HG03095 (cell line): ENCODE results near the gene TMEM234.

Source experiments
- ATAC-seq: cut with Tn5 transposase; IDR thresholded peaks from one replicate; pipeline ENCODE4 v1.9.1; 2021; ENCODE audit warnings: moderate library complexity; ENCODE audit not compliant: unreplicated experiment

The TMEM234 gene

GRCh38 chr1:32201011-32201855 is 20.9 kb downstream of the TMEM234 start:
- no peak for ATAC-seq

GRCh38 chr1:32200226-32201010 is 21.7 kb downstream of the TMEM234 start, which contains the start of gene CCDC28B:
CCDC28B (plus strand) TSS chr1:32200595; CDS start chr1:32201936, 1,341 bp downstream.
- no peak for ATAC-seq

GRCh38 chr1:32199717-32200072 is 22.5 kb downstream of the TMEM234 start:
- ATAC-seq: no peak

- ATAC-seq: no peak
Observed at GRCh38 chr1:32199043-32199716, 23.0 kb downstream of the TMEM234 start.

GRCh38 chr1:32198237-32199042 is 23.7 kb downstream of the TMEM234 start:
- no peak for ATAC-seq

- ATAC-seq: no peak
Observed at GRCh38 chr1:32197837-32198236, 24.3 kb downstream of the TMEM234 start.

GRCh38 chr1:32197074-32197473 is 25.1 kb downstream of the TMEM234 start:
- ATAC-seq: no peak

- no peak for ATAC-seq
Observed at GRCh38 chr1:32195972-32196823, 26.0 kb downstream of the TMEM234 start.

GRCh38 chr1:32195531-32195930 is 26.6 kb downstream of the TMEM234 start:
- no peak for ATAC-seq

- no peak for ATAC-seq
Observed at GRCh38 chr1:32194984-32195383, 27.2 kb downstream of the TMEM234 start.

GRCh38 chr1:32192220-32192948 is 29.8 kb downstream of the TMEM234 start:
- ATAC-seq: no peak

GRCh38 chr1:32187850-32188249 is 34.3 kb downstream of the TMEM234 start:
- no peak for ATAC-seq

- no peak for ATAC-seq
Observed at GRCh38 chr1:32186491-32186890, 35.7 kb downstream of the TMEM234 start.

GRCh38 chr1:32186077-32186476 is 36.1 kb downstream of the TMEM234 start:
- ATAC-seq: no peak

- no peak for ATAC-seq
Observed at GRCh38 chr1:32184650-32185049, 37.5 kb downstream of the TMEM234 start.

GRCh38 chr1:32182060-32182459 is 40.1 kb downstream of the TMEM234 start:
- no peak for ATAC-seq

- ATAC-seq: no peak
Observed at GRCh38 chr1:32181563-32181962, 40.6 kb downstream of the TMEM234 start.

- no peak for ATAC-seq
Observed at GRCh38 chr1:32181065-32181464, 41.1 kb downstream of the TMEM234 start.
